ENCODE data around the gene PLCB3. TPM values are rescaled to one million over a fixed set of nuclear protein-coding genes. Genes with fewer than 3 reads are reported as not detected.

PLCB3 gene
- total and polyA plus RNA-seq, 2 experiments from 2014 or later: 28.1 to 103 TPM

- H3K4me2 ChIP-seq: peak overlapping the region; percentile 97; the same call in 1 of the 2 replicates
- TF ChIP-seq ZNF331 (CRISPR knock-in tag; IDR thresholded peaks at IDR 0.05; ENCODE audit: low read depth): no peak
- TF ChIP-seq EZH2phosphoT487 (IDR thresholded peaks at IDR 0.05; ENCODE audit: unreplicated experiment): no peak
- no peak for TF ChIP-seq ZNF114 (CRISPR knock-in tag; IDR thresholded peaks at IDR 0.05)
- no peak for TF ChIP-seq POLR2AphosphoS5 (IDR thresholded peaks at IDR 0.05; ENCODE audit: low read depth)
- TF ChIP-seq STAT1 (IDR thresholded peaks at IDR 0.05; ENCODE audit: unreplicated experiment): no peak
- TF ChIP-seq ETS1 (IDR thresholded peaks at IDR 0.05): no peak
- TF ChIP-seq JUNB (IDR thresholded peaks at IDR 0.05; ENCODE audit: unreplicated experiment): no peak
- no peak for TF ChIP-seq CTCF (conservative IDR thresholded peaks at IDR 0.05; ENCODE audit: low read depth in 2 of 2)
- TF ChIP-seq NANOG (IDR thresholded peaks at IDR 0.05; ENCODE audit: borderline replicate concordance): no peak
- no peak for TF ChIP-seq CREB1 (CRISPR knock-in tag; IDR thresholded peaks at IDR 0.05; ENCODE audit: low read depth)
- TF ChIP-seq EZH2 (IDR thresholded peaks at IDR 0.05; ENCODE audit: low read depth, unreplicated experiment): no peak
- no peak for TF ChIP-seq REST (IDR thresholded peaks at IDR 0.05; ENCODE audit: unreplicated experiment)
- TF ChIP-seq ZNF462 (CRISPR knock-in tag; IDR thresholded peaks at IDR 0.05): no peak
- H3K4me1 ChIP-seq (ENCODE audit: insufficient read depth): peaks cover 12% of the 10 kb centered on the region; the same call in 1 of the 2 replicates
- H3K27ac ChIP-seq (ENCODE audit: low read depth): no peak overlapping the region
- peaks cover 10% of the 10 kb centered on the region; the same call in 1 of the 2 replicates for H3K27me3 ChIP-seq (ENCODE audit: insufficient read depth)
- no peaks in the 10 kb centered on the region for H3K9me3 Mint-ChIP-seq
- no peak overlapping the region for H3K27ac Mint-ChIP-seq
- H2AFZ ChIP-seq: no peak overlapping the region
- H3K27me3 Mint-ChIP-seq (ENCODE audit: insufficient read depth, low read depth, poor library complexity): peaks cover 11% of the 10 kb centered on the region
- H3K4me1 Mint-ChIP-seq: peaks cover 22% of the 10 kb centered on the region
- H3K36me3 ChIP-seq (ENCODE audit: insufficient read depth): no peaks in the 10 kb centered on the region; the same call in 1 of the 2 replicates
- no peaks in the 10 kb centered on the region for H3K9me2 ChIP-seq (ENCODE audit: insufficient read depth)
- H3K36me3 Mint-ChIP-seq (ENCODE audit: low read depth): peaks cover 3% of the 10 kb centered on the region; the same call in 1 of the 3 replicates
- H4K20me1 ChIP-seq (replicated peaks; ENCODE audit: insufficient read depth): no peaks in the 10 kb centered on the region
- 0 out of 2 replicates have a peak, but pooled peaks cover 5% of the 10 kb centered on the region for H3F3A ChIP-seq (replicated peaks; ENCODE audit: low read depth)
- H3K79me2 ChIP-seq (replicated peaks; ENCODE audit: insufficient read depth): no peaks in the 10 kb centered on the region; the same call in 1 of the 2 replicates
- peak overlapping the region; percentile 98; the same call in 1 of the 2 replicates for H3K4me3 ChIP-seq
- DNase-seq (ENCODE audit: low spot score) (no peak), ATAC-seq (no peak)
- peak overlapping the region; percentile 89 for H3K4me3 Mint-ChIP-seq
Observed at GRCh38 chr11:64227405-64227956, 23.8 kb upstream of the PLCB3 start.
